Lung (tissue), 12 donors: ENCODE results near the gene SEC23A. TPM values are rescaled to one million over a fixed set of nuclear protein-coding genes. Genes with fewer than 3 reads are reported as not detected.

Source experiments
- ATAC-seq: fragments of 200-7000 bp; cut with Tn5 transposase; one replicate; pipeline ENCODE4 v1.9.1; 2020; ENCODE audit warnings: moderate number of reproducible peaks; ENCODE audit not compliant: insufficient read depth, low FRiP score
- DNase-seq, 3 donors: peaks; one replicate each; pipeline ENCODE4 v3.0.0-alpha.2; 2013 to 2017
- H3K27ac ChIP-seq, 2 donors: one replicate each; pipeline ENCODE4 v1.5.1; 2013; ENCODE audit warnings: mild to moderate bottlenecking in 2 of 2, moderate library complexity in 2 of 2, control low read depth in 1 of 2, inconsistent platforms in 1 of 2, low read depth in 1 of 2, low read length in 1 of 2
- H3K27me3 ChIP-seq, 3 donors: one replicate each; pipeline ENCODE4 v1.5.1; 2013; ENCODE audit warnings: low read length in 2 of 3; ENCODE audit not compliant: control insufficient read depth in 3 of 3, insufficient read depth in 3 of 3
- H3K36me3 ChIP-seq, 4 donors: one replicate each; pipeline ENCODE4 v1.5.1; 2013; ENCODE audit warnings: low read length in 4 of 4, mild to moderate bottlenecking in 1 of 4, moderate library complexity in 1 of 4; ENCODE audit not compliant: control insufficient read depth in 4 of 4, insufficient read depth in 4 of 4
- H3K4me1 ChIP-seq, 5 donors: one replicate each; pipeline ENCODE4 v1.5.1; 2013; ENCODE audit warnings: low read length in 5 of 5, mild to moderate bottlenecking in 2 of 5, moderate library complexity in 1 of 5; ENCODE audit not compliant: control insufficient read depth in 5 of 5, insufficient read depth in 5 of 5
- H3K4me3 ChIP-seq: one replicate; pipeline ENCODE4 v1.5.1; 2013; ENCODE audit warnings: mild to moderate bottlenecking, control low read depth, moderate library complexity
- H3K9ac ChIP-seq, 2 donors: one replicate each; pipeline ENCODE4 v1.5.1; 2013; ENCODE audit warnings: low read length in 2 of 2, control low read depth in 1 of 2; ENCODE audit not compliant: insufficient read depth in 1 of 2
- H3K9me3 ChIP-seq, 4 donors: one replicate each; pipeline ENCODE4 v1.5.1; 2013; ENCODE audit warnings: low read length in 3 of 4, mild to moderate bottlenecking in 1 of 4, moderate library complexity in 1 of 4; ENCODE audit not compliant: control insufficient read depth in 4 of 4, insufficient read depth in 3 of 4
- WGBS, 2 donors: extraction: QIAGEN DNeasy Blood & Tissue Kit; methylation state at CpG; one replicate each; pipeline ENCODE4 v1.1.7; 2013; 5-methylcytosine and 5-hydroxymethylcytosine counted together
- polyA plus RNA-seq, 2 donors: library from polyadenylated mRNA; stranded (reverse); fragments of 200-250 nt; gene quantifications; one replicate each; pipeline ENCODE4 v1.2.1, GENCODE V29; 2013
- total RNA-seq, 2 donors: library from RNA; depleted of rRNA in 1 of 2; stranded (reverse); fragments of >200 nt in 1 of 2; gene quantifications; one replicate each; pipeline ENCODE4 v1.2.1, GENCODE V29; 2014 to 2021
- TF ChIP-seq, protein P1 (sequence below): IDR thresholded peaks from 2 replicates; pipeline ENCODE4 v1.5.1; 2012; ENCODE audit warnings: mild to moderate bottlenecking; ENCODE audit errors: control extremely low read depth, extremely low read depth
- donor health status: control.
- donor health status: control.
- donor health status: Bipolar disorder and iron deficiency.
- donor health status: healthy.
- donor health status: DM: yes; HTN: yes; CAD: no.

Gene SEC23A
- total and polyA plus RNA-seq, 4 donors, result 10.6 to 78.9 (median 37.1) TPM

GRCh38 chr14:39030209-39030608 is 72.8 kb downstream of the SEC23A start:
- Histone ChIP-seq H3K27ac (no peak overlapping the region), H3K9me3 (no peaks in the 10 kb centered on the region), H3K9ac (no peak overlapping the region), H3K4me3 (no peak overlapping the region), H3K36me3 (peaks cover 12 to 23% (median 16%) of the 10 kb centered on the region in 4 donors), H3K27me3 (no peaks in the 10 kb centered on the region), H3K4me1 (peaks cover 0 to 2% (median 0%) of the 10 kb centered on the region in 5 donors)
- DNase-seq, result no peak
- WGBS, 2 donors, result 96 to 99% methylated on average over 10 of the region's 10 CpGs
- TF ChIP-seq, protein P1, sequence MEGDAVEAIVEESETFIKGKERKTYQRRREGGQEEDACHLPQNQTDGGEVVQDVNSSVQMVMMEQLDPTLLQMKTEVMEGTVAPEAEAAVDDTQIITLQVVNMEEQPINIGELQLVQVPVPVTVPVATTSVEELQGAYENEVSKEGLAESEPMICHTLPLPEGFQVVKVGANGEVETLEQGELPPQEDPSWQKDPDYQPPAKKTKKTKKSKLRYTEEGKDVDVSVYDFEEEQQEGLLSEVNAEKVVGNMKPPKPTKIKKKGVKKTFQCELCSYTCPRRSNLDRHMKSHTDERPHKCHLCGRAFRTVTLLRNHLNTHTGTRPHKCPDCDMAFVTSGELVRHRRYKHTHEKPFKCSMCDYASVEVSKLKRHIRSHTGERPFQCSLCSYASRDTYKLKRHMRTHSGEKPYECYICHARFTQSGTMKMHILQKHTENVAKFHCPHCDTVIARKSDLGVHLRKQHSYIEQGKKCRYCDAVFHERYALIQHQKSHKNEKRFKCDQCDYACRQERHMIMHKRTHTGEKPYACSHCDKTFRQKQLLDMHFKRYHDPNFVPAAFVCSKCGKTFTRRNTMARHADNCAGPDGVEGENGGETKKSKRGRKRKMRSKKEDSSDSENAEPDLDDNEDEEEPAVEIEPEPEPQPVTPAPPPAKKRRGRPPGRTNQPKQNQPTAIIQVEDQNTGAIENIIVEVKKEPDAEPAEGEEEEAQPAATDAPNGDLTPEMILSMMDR, result no peak
- no peak for ATAC-seq

GRCh38 chr14:39029789-39030188 is 73.2 kb downstream of the SEC23A start:
- H3K4me3 ChIP-seq, result no peak overlapping the region

GRCh38 chr14:39028620-39029019 is 74.4 kb downstream of the SEC23A start:
- Histone ChIP-seq H3K36me3 (peaks cover 12 to 19% (median 16%) of the 10 kb centered on the region in 4 donors), H3K4me3 (no peak overlapping the region), H3K27ac (no peak overlapping the region), H3K27me3 (no peaks in the 10 kb centered on the region), H3K9ac (no peak overlapping the region), H3K9me3 (no peaks in the 10 kb centered on the region), H3K4me1 (peaks cover 0 to 2% (median 0%) of the 10 kb centered on the region in 5 donors)
- ATAC-seq (no peak), DNase-seq (no peak)
- TF ChIP-seq, protein P1, result no peak

More at GRCh38 chr14:39029789-39030188, 73.2 kb downstream of the SEC23A start:
- H3K4me1 ChIP-seq, result peaks cover 0 to 2% (median 0%) of the 10 kb centered on the region in 5 donors
- 92 to 94% methylated on average over 8 of the region's 8 CpGs for WGBS, 2 donors
- H3K27me3 ChIP-seq, result no peaks in the 10 kb centered on the region
- TF ChIP-seq, protein P1, result no peak
- ATAC-seq (no peak), DNase-seq (no peak)
- no peak overlapping the region for H3K27ac ChIP-seq
- no peak overlapping the region for H3K9ac ChIP-seq
- no peaks in the 10 kb centered on the region for H3K9me3 ChIP-seq
- peaks cover 12 to 23% (median 16%) of the 10 kb centered on the region in 4 donors for H3K36me3 ChIP-seq
